DMS53 (cell line): ENCODE measurements around the gene SPECC1L.
A peak's percentile ranks its signal among the peaks of the same experiment; 100 is the strongest.

ENCODE experiments used
- DNase-seq: peaks from one replicate; lab custom pipeline; 2025; lab: John Stamatoyannopoulos, UW

The SPECC1L gene

DNA sequence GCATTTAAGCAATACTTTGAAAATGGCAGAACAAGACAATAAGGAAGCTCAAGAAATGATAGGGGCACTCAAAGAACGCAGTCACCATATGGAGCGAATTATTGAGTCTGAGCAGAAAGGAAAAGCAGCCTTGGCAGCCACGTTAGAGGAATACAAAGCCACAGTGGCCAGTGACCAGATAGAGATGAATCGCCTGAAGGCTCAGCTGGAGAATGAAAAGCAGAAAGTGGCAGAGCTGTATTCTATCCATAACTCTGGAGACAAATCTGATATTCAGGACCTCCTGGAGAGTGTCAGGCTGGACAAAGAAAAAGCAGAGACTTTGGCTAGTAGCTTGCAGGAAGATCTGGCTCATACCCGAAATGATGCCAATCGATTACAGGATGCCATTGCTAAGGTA is 51.9 kb downstream of the SPECC1L start:
- no peak for DNase-seq

DNA sequence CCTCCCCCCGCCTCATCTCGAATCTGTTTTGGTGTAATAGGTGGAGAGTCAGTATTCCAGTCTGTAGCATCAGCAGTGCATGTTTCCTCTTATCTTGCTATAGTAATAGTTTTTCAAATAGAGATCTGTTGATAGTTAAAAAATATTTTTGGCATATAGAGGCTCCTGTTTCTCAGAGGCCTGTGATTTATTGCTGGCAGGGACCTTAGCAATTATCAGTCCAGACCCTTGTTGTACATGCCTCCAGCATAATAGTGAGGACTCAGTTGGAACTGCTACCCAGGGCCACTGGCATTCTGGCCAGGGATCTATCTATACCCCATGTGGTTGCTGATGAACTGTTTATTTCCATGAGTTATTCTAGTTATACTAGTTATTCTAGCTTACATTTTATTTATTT is 52.6 kb downstream of the SPECC1L start:
- no peak for DNase-seq

DNA sequence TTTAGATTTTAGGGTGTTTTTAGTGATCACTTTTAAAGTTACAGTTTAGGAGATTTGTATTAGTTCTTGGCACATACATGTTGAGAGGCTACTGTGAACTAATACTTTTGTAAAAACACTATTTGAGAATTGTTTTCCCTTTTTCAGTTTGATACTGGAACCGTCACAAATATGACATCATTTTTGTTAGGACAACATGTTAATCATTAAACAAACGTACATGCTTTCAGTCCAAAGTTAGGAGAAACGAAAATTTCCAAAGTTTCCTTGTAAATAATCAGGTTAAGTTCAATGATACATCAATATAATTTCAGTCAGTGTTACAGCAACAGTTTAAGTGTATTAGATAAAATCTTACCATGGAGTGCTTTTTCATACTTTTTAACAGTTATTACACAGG is 53.1 kb downstream of the SPECC1L start:
- peak; percentile 8 for DNase-seq

DNA sequence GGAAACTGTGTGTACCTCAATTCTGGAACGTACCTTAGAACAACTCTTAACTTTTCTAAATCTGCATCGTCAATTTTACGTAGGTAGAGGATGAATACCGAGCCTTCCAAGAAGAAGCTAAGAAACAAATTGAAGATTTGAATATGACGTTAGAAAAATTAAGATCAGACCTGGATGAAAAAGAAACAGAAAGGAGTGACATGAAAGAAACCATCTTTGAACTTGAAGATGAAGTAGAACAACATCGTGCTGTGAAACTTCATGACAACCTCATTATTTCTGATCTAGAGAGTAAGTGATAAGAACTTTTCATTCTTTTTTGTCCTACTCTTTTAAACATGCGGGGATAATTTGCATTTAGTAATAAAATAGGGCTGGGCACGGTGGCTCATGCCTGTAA is 53.5 kb downstream of the SPECC1L start:
- DNase-seq: no peak

DNA sequence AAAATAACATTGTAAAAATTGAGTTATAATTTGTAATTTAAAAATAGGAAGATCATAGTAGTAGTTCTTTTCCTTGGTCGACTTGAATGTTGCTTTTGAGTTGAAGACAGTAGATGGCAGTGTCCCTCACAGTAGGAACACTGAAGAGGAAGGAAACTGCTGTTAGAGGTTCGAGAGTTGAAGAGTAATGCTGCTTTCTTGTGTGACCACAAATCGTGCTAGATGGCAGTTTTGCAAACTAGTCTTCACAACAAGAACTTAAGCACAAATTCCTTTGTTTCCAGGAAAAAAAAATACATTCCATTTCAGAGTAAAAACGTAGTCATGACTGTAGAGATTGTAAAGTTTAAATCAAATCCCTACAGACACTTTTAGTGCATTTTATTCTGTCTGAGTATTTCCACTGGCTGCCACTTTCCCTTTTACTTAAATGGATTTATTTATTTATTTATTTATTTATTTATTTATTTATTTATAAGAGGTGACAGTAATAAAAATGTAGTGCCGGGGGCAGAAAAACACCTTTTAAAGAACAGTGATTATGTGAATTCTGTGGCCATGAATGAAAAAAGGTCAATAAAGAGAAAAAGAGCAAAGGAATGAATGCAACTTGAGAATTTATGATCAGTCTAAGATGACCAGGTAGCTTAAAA is 54.6 kb downstream of the SPECC1L start:
- peak; percentile 42 for DNase-seq

DNA sequence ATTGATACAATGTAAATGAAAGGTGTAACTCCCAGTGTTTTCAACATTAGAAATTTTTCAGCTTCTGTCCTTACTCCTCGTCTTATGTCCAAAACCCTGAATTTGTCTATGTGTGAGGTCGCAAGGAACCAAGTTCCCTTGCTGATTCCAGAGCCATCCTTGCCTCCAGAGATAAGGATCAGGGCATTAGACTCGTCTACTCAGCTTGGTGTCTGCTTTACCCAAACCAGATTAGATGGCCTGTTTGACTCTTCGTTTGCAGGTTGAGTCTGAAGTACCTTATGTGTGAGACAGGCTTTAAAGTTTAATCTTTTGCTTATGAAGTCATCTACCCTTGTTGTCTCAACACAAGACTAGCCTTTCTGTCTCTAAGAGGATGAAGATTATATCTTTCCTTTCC is 55.6 kb downstream of the SPECC1L start:
- DNase-seq: no peak

DNA sequence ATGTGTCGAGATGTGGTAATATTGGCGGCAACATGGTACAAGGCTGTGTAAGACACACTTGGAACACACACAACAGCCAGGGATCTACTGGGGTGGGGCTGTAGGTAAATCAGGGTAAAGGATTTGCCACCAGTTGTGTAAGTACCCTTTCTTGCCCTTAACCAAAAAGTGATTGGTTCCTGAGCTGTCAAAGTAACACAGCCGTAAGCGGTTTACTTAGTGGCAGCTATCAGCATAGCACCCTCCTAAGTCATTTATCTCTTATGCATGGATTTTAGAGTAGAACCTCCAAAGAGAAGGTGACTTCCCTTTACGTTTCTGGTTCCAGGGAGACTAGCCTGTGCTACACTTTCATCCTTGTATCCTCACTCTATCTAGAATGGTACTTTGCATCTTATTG is 57.2 kb downstream of the SPECC1L start:
- no peak for DNase-seq

DNA sequence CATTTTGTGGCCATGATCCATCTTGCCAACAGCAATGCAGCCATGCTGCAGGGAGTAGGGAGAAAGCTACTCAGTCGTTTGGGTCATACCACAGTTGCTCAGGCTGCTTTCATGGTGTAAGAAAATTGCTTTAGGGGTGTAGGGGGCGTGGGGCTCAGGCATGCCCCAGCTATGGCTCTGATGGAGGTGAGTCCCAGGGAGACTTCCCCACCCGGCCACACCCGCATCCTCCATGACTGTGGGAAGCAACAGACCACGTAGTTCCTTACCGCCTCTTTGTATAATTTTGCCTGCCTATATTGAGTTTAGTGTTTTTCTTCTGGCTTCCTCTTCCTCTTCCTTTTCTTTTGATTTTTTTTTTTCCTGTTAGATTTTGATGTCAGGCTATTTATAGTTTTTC is 58.8 kb downstream of the SPECC1L start:
- DNase-seq: no peak

DNA sequence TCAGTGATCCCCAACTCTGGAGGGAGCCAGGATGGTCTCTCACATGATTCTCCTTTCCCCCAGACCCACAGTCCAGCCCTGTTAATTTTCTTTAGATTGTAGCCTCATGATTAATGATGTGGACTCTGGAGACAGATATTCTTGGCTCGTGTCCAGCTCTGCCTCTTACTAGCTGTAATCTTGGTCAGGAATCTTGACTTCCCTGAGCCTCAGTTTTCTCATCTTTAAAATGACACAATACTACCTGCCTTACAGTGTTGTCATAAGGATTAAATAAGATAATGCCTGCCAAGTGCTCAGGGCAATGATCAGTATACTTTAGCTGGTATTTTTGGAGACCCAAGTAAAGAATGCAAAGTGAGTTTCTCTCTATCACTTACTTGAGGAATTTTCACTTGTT is 60.0 kb downstream of the SPECC1L start:
- no peak for DNase-seq

DNA sequence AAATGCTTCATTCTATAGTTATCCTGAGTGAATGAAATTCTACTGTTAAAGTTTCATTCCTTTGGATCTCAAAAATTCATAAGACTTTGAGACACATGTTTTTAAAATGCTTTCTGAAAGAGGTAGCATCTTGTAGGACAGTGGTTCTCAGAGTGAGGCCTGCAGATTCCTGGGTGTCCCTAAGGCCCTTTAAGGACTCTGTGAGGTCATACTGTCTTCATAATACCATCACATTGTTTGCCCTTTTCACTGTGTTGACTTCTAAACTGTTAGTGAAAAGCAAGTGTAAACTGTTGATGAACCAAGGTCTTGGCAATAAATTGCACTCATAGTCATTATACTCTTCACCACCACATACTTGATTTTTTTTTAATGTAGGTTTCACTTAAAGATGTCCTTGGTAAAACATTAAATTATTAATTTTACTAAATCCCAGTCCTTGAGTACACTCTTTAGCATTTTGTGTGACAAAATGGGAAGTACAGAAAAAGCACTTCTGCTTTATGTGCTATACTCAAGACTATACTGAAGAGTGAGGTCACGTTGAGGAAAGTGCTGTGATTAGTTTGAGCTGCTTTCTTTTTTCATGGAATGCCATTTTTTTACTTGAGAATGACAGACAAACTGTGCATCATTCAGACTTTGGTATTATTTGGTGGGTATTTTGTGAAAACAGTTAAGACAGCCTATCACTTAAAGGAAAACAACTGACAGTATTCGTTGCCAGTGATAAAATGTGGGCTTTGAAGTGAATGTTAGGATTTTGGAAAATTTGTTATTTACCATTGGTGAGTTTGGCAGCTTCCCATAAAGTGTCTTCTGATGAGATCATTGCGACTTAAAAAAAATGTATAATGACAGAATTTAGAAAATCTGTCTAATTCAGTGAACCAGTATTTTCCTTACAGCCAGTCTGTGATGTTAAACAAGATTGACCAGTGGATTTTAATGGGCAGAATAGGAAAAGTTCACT is 61.1 kb downstream of the SPECC1L start:
- no peak for DNase-seq

DNA sequence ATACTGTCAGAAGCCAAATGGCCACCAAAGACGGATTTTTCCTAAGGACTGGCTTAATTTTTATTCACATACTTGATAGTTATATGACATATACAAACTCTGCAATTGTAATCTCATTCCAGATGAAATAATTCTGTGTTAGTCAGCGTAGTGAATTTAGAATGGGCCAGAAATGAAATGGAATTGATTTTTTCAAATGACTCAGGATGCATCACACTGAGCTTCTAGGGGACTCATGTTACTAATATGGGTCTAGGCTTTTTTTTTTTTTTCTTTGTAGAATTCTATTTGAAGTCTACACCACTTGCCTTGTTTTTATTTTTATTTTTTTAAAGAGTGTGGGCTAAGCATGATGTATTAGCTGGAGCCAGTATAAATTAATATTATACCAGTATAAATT is 62.7 kb downstream of the SPECC1L start:
- no peak for DNase-seq

DNA sequence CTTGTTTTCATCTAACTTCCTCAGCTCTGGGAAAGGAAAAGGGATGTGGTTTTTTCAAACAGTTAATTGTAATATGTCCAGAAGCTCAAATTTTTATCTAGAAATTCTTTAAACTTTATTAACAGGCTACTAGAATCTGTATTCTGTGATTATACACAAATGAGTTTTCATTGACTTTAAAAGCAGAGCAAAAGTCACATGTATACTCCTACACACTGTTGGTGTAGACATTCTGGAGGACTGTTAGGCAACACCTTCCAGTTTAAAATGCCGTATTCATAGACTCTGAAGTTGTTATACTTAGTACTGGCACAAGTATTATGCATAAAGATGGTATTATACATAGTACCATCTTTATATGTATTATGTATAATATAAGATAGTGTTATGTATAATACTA is 64.9 kb downstream of the SPECC1L start:
- no peak for DNase-seq

DNA sequence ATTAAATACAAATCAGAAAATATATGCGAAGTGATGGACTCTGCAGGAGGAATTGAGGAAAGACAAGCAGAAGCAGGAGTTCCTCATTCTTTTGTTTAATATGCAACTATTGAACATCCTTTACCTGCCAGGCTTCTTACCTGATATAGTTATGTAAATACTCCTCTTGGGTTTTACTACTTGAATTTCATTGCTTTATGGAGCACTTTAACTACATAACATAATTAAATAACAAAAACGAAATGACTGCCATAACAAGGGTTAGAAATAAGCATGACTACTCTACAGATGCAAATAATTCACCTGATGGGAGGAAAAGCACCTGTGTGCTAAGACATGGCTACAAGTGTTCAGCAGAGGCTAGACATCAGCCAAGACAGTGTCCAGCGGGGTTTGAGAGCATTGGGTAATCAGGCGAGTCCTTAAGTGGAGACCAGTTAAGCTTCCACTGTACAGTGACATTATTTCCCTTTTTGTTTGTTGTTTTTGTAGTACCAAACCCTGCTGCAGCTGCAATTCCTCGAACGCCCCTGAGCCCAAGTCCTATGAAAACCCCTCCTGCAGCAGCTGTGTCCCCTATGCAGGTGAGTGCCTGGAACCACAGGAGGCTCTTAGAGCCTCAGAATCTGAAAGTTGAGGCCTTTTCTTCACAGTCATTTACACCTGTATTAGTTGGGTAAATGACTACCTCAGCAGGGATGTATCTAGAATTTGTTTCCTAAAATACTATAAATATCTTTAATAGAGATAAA is 67.4 kb downstream of the SPECC1L start:
- DNase-seq: no peak

DNA sequence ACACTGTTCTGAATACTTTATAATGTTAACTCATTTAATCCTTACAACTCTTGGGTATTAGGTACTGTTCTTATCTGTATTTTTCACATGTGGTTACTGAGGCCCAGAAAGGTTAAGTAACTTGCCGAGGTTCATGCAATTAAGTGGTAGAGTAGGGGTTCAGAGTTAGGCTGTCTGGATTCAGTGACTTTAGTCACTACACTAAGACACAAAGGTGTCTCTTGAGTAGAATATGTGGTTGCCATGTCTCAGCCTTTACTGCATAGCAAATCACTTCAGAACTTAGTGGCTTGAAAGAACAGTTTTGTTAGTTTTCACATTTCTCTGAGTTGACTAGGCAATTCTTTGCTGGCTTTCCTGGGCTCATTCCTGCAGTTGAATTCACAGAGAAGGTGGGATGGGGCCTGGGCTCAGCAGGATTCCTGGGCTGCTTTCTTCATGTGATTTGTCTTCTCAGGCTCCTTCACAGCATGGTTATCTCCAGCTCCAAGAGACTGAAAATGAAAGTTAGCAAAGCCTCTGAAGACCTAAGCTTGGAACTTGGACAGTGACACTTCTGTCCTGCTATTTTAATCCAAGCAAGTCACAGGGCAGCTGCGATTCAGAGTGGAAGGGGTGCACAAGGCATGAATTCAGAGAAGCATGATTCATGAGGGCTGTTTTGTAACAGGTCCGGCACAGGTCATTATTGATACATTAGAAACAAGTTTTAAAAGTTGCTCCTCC is 68.3 kb downstream of the SPECC1L start:
- DNase-seq: no peak

DNA sequence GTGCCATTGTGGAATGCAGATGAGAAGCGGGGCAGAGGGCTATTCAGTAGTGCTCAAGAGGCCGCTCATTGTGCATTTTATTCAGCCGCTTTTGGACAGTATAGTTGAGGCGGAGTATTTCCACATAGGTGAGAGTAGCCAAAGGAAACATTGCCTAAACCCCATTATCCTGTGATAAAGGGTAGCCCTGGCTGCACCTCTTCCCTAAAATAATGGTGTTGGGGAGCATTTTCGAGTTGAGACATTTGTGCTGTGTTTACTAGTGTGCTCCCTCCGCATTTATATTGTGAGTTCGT is 68.8 kb downstream of the SPECC1L start:
- no peak for DNase-seq

DNA sequence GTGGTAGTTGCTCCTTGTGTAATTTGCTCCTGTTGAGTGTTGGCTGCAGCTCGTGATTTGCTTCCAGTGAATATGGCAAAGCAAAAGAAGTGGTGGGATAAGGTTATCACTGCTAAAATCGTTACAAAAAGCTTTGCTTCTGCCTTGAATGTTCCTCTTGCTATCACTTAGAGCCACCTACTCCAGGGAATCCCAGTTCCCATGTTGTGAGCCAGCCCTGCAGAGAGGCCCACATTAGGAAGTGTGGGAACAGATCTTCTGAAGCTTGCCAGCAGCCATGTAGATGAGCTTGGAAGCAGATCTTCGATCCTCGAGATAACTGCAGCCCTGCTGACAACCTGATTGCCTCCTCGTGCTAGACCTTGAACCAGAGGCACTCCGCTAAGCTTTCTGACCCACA is 71.0 kb downstream of the SPECC1L start:
- no peak for DNase-seq

DNA sequence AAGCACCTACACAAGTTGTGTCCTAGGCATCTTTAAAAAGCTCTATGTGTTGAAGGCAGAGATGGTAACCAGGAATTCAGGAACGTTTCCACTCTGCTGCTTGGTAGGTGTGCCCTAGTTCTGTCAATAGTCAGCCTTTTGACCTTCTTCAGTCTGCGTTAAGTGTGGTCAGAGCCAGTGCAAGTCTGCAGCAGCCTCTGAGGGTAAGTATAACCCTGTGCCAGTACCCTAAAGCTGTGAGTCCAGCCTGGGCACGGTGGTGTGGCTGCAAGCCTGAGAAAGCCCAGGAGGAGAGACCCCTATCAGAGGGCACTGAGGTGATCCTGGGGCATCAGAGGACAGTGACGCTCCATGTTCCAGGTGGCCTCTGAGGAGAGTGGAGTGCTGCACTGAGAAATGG is 80.0 kb downstream of the SPECC1L start:
- no peak for DNase-seq

DNA sequence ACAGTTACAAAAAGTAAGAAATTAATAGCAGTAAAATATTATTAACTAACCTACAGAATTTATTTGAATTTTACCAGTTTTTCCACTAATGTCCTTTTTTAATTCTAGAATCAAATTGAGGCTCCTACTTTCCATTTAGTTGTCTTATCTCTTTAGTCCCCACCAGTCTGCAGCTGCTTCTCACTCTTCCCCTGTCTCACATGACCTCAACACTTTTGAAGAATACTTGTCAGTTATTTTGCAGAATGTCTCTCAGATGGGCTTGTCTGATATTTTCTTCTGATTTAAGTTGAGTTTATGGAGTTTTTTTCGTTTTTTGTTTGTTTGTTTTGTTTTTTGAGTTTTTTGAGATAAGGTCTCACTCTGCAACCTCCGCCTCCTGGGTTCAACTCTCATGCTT is 82.5 kb downstream of the SPECC1L start:
- no peak for DNase-seq

DNA sequence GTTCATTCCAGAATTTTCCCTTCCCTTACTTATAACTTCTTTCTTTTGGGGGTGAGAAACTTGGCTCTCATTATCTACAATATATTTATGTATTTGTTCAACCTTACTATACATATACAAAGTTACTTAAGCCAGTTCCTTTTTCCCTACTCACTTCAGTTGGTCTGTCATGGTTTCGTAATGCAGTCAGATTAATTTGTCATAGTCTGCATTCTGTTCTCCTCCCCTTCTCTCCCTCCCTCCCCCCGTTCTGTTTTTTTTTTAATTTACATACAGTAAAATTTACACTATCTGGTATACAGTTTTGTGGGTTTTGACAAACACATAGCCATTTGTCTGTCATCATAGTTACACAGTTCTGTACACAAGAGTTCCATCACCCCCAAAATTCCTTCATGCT is 84.9 kb downstream of the SPECC1L start:
- DNase-seq: no peak

DNA sequence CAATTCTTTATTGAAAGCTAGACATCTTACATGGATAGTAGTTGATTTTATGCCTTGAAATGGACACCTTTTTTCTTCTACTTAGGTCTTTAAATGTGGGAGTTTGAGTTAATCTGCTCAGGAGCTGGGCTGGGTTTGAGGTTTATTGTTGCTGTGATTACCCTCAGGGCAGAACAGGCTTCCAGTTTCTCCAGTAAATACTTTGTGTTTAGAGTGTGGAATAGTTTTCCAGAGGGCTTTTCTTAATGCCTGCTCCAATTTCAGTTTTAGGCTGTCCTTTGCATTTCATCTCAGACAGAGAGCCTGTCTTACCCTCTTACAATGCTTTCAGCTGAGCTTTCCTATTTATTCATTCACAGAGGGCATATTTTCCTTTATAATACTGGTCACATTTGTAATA is 86.9 kb downstream of the SPECC1L start:
- no peak for DNase-seq

DNA sequence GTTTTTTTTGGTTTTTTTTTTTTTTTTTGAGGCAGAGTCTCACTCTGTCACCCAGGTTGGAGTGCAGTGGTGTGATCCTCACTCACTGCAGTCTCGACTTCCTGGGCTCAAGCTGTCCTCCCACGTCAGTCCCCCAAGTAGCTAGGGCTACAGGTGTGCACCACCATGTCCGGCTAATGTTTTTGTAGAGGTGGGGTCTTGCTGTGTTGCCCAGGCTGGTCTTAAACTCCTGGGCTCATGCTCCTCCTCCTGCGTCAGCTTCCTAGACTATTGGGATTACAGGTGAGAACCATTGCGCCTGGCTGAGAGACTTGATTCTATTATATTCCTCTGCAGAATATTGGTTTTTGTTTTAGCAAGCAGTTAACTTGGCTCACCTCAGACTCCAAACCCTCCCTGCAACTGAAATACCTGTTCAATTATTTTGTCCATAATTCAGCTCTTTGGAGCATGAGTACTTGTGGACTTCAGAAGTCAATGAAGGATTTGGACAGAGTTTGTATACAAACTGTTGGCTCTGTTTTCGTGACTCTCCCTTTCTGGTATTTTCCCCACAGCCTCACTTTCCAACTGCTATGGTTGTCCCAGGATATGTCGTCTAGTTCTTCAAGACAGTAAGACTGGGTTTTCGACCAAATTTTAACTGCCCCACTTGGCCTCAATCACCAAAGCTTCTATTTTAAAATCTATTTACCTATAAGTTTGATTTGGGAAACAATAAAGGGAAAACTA is 87.6 kb downstream of the SPECC1L start:
- DNase-seq: no peak
